ENCODE measurements around the gene CACNA2D3.

The CACNA2D3 gene

DNA sequence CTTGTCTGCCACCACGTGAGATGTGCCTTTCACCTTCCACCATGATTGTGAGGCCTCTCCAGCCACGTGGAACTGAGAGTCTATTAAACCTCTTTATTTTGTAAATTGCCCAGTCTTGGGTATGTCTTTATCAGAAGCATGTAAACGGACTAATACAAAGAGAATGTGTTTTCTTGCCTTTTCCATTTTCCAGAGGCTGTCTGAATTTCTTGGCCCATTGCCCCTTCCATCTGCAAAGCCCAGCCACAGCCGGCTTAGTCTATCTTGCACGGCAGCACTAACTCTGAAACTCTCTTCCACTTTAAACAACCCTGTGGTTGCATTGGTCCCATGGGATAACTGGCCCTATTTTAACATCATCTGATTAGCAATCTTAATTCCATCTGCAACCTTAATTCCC, 590.2 kb downstream of the CACNA2D3 start:
- no peak for DNase-seq

- no peak for DNase-seq
Observed at GRCh38 chr3:54713031-54713430, 590.7 kb downstream of the CACNA2D3 start.

DNA sequence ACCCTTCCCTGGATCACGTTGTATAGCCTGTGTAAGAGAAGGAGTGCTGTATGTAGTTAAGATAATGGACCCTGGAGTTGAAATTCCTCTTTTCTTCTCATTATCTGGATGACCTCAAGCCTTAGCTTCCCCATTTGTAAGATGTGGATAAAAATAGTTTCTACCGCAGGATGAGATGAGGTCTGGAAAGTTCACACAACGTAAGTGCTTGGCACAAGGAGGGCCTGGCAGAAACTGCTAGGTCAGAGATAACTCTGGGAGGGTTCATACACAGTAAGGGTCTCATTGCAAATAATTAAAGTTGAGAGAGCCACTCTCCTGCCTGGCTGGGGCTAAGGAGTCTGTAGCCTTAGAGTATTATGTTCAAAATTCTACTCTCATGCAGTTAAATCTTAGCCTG, 591.1 kb downstream of the CACNA2D3 start:
- DNase-seq = no peak

DNA sequence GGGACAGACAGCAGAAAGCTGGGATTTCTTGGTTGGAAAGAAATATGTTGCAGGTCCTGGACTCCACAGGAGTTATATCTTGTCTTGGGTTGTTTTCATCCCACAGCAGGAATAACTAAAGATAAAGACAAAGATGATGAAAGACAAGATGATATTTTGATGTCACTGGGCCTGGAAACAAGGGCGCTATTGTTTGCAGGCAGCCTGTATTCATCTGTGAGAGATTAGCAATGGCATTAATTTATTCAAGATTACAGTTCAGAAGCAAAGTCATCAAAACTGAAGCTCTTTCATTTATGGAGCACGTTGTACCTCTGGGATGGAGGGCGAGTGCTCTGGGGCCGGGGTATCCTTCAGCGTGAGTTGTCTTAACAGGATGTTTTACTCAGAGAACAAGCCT, 591.7 kb downstream of the CACNA2D3 start:
- DNase-seq = no peak

GRCh38 chr3:54717506-54717905, 595.2 kb downstream of the CACNA2D3 start:
- DNase-seq = no peak

- DNase-seq = no peak
Observed at GRCh38 chr3:54719914-54720313, 597.6 kb downstream of the CACNA2D3 start.

- no peak for DNase-seq
Observed at GRCh38 chr3:54720604-54721003, 598.3 kb downstream of the CACNA2D3 start.

GRCh38 chr3:54731732-54732445, 609.5 kb downstream of the CACNA2D3 start:
- DNase-seq = no peak

- no peak for DNase-seq
Observed at GRCh38 chr3:54733106-54734006, 611.0 kb downstream of the CACNA2D3 start.

GRCh38 chr3:54736459-54736858, 614.1 kb downstream of the CACNA2D3 start:
- DNase-seq = no peak

- no peak for DNase-seq
Observed at GRCh38 chr3:54743755-54744154, 621.4 kb downstream of the CACNA2D3 start.

DNA sequence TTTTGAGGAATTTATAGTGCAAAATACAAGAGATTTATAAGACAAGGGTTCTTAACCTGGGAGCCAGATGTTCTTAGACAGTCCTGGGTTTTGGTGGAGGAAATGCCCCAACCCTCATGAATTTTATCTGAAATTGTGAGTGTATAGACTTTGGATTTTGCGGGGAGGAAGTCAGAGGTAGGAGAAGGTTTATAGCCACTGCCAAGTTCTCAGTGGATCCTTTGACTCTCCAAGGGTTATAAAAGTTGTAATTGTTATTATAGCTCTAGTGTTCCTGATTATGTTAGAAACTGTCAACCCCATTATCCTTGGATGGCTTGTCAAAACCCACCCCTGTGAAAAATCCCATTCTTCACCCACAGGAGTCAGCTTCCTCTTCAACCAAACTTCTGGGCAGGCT, 621.9 kb downstream of the CACNA2D3 start:
- no peak for DNase-seq

- DNase-seq = no peak
Observed at GRCh38 chr3:54745843-54746242, 623.5 kb downstream of the CACNA2D3 start.

DNA sequence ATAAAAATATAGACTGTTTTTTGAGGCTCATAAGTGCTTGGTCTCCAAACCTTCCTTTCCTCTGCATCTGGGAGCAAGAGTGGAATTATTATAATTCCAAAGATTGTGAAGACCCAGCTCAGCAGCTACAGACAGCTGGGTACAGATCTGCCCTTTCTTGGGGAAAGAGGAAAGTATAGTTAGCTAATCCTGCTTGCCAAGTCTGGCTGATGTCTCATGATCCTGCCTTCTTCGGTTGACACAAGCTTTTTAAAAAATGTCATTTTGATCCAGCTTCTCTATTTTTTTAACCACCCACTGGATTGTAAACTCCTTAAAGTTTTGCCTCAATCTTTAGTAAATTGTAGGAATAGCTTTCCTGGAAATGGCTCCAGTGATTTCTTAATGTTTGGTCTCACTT, 624.4 kb downstream of the CACNA2D3 start:
- DNase-seq = no peak

DNA sequence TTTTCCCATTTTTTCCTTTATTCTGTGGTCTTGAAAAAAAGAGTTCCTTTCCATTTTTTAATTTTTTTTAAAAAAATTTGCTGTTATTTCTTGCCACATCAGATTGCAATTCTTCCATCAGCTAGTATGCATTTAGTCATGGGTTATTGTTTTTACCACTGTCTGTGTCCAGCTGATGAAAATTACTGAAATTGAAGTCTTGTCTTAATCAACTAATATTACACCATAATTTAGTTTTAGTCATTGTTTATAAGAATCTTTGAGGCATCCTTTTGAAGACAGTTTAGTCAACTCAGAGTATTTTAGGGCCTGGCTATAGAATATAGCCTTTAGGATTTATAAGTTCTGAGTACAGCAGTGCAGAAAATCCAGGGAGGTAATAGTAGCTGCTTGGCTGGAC, 633.4 kb downstream of the CACNA2D3 start:
- DNase-seq = no peak

GRCh38 chr3:54756330-54756731, 634.0 kb downstream of the CACNA2D3 start:
- no peak for DNase-seq

DNA sequence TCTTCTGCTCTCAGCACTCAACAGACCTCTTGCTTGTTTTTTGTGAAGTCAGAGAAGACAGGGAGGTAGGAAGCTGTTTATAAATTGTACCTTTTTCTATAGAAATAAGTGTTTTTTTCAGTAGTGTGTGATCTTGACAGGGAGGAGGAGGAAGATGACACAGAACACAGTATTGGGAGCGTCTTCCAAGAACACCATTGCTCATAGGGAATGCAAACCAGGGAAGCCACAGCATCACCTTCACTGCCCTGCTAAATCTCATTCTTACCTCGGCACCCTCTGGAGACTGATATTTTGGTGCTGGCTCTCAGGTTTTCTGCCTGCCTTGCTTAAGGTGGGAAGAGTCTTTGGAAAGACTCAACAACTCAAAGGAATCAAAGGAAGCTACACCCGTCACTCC, 636.1 kb downstream of the CACNA2D3 start:
- no peak for DNase-seq

GRCh38 chr3:54759166-54759565, 636.8 kb downstream of the CACNA2D3 start:
- no peak for DNase-seq

DNA sequence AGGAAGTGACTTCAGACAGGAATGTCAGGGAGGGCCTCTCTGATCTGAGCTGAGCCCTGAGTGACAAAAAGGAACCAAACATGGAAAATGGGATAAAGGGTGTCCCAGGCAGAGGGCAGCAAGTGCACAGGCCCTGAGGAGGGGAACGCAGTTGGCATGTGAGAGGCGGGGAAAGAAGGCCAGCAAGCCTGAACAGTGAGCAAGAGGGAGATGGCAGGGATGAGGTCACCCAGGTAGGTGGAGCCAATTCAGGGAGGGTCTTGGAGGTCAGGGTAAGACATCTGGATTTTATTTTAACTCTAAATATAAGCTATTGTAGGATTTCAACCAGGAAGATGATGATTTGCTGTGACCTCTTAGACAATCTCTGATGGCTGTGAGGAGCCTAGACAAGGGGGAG, 637.8 kb downstream of the CACNA2D3 start:
- DNase-seq = no peak

- DNase-seq = no peak
Observed at GRCh38 chr3:54761637-54762036, 639.3 kb downstream of the CACNA2D3 start.

GRCh38 chr3:54764911-54765310, 642.6 kb downstream of the CACNA2D3 start:
- DNase-seq = no peak

- DNase-seq = no peak
Observed at GRCh38 chr3:54771050-54771449, 648.7 kb downstream of the CACNA2D3 start.

DNA sequence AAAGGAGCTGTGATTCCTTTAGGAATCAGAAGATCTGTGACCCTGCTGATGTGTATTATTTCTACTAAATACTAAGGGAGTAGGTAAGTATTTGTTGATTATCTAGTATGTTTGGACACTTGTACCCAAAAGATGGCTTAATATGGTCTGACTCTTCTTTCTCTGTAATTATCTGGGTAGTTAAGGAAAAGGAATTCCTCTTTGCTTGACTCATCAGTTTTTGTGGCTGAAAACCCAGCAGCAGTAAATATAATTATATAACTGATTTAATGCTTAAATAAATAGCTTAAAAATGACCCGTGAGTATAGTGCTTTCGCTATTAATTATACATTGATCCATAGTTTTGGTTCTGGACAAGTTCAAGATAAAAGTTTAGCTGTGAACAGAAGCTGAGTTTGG, 649.7 kb downstream of the CACNA2D3 start:
- no peak for DNase-seq

- no peak for DNase-seq
Observed at GRCh38 chr3:54772746-54773145, 650.4 kb downstream of the CACNA2D3 start.
